Stimulated activated CD4-positive, alpha-beta T cell treated with anti-CD3 and anti-CD28 coated beads, Interleukin-1b, Interleukin-23, amount 100 ng/mL, for 24 hours (primary cell): Measurements from ENCODE around the gene DRP2.
"Not testable (repeated sequence)": the region's sequence is repeated elsewhere in the genome, so short reads cannot be mapped to it uniquely, and the experiment has no call there.

Experiments used
- DNase-seq, 4 experiments: peaks; one replicate each; pipeline ENCODE4 v3.0.0-alpha.2; 2020; ENCODE audit warnings: low read depth in 4 of 4, low spot score in 1 of 4

DRP2 gene

GRCh38 chrX:101237041-101237440, 17.5 kb downstream of the DRP2 start:
- DNase-seq, result no peak

GRCh38 chrX:101241531-101241930, 21.9 kb downstream of the DRP2 start:
- no peak for DNase-seq

GRCh38 chrX:101252634-101253033, 33.0 kb downstream of the DRP2 start:
- no peak for DNase-seq

GRCh38 chrX:101257448-101258258, 38.1 kb downstream of the DRP2 start:
- DNase-seq, result no peak

- DNase-seq, result no peak
These were observed 38.6 kb downstream of the DRP2 start for GRCh38 chrX:101258259-101258581.

GRCh38 chrX:101260435-101260834, 40.8 kb downstream of the DRP2 start:
- no peak for DNase-seq

- DNase-seq, result no peak
These were observed 43.0 kb downstream of the DRP2 start for GRCh38 chrX:101262590-101262989.

- DNase-seq, result no peak
These were observed 44.2 kb downstream of the DRP2 start for GRCh38 chrX:101263766-101264165.

GRCh38 chrX:101265869-101266428, 46.4 kb downstream of the DRP2 start:
- DNase-seq, result no peak

GRCh38 chrX:101274198-101274597, 54.6 kb downstream of the DRP2 start:
- DNase-seq, result no peak

- no peak for DNase-seq
These were observed 56.7 kb downstream of the DRP2 start for GRCh38 chrX:101276238-101276637.

GRCh38 chrX:101287402-101287801, 67.8 kb downstream of the DRP2 start:
- DNase-seq, result peak in 1 of 4 experiments; percentile 3

- DNase-seq, result no peak
These were observed 71.5 kb downstream of the DRP2 start, which contains the start of gene TAF7L for GRCh38 chrX:101290957-101291603. TAF7L (minus strand) TSS chrX:101291334; CDS start chrX:101287543, 3,791 bp downstream.

GRCh38 chrX:101295603-101296002, 76.0 kb downstream of the DRP2 start:
- not testable (repeated sequence) for DNase-seq

- DNase-seq, result no peak
These were observed 84.2 kb downstream of the DRP2 start for GRCh38 chrX:101303790-101304189.
